GOT3 (cell line): Measurements from ENCODE around the gene FRY.

Experiments used
- DNase-seq: peaks from one replicate; lab custom pipeline; 2025; ENCODE audit warnings: mixed read lengths; lab: John Stamatoyannopoulos, UW

The FRY gene

DNA sequence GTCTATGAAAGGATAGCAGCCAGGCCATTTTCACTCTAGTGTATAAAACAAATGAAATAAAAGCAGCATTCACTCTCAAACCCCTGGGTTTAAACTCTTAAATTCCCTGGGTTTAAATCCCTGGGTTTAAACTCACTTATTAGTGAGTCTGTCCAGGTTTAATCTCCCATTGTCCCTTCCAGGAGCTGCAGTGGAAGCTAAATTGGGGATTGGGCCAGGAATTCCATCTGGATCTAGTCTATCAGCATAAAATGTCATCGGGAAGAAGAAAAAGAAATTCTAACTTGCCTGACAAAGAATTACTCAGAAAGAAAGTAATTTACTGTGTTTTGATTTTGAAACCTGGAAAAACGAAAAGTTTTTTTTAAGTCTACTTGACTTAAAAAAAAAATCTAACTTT lies 54.8 kb downstream of the FRY start:
- DNase-seq = no peak

DNA sequence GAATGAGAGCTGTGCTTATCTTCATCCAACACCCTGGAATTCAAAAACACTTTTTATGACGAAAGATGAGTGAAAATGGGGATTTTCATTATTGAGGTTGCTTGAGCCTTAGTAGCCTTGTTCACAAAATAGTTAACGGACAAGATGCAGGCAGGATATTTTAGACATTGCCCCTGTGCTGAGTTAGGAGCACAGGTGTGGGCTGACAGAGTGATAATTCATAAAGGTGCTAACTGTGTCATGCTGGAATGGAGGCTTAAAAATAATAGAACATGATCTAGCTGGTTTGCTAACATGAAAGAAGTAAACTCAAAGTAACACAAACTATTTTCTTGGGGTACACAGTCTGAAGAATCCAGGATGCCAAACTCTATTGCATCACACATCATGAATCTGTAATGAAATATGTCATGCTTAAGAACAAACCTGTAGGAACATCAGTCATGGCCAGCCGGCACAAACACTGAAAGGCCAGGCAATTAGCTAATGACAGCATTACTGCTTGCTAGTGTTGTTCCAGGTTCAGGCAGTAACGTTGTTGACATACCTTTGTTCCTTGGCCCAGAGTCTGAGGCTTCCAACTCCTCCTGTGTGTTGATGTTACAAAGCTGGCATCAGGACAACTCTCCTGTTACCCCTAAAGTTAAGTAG lies 55.3 kb downstream of the FRY start:
- no peak for DNase-seq

DNA sequence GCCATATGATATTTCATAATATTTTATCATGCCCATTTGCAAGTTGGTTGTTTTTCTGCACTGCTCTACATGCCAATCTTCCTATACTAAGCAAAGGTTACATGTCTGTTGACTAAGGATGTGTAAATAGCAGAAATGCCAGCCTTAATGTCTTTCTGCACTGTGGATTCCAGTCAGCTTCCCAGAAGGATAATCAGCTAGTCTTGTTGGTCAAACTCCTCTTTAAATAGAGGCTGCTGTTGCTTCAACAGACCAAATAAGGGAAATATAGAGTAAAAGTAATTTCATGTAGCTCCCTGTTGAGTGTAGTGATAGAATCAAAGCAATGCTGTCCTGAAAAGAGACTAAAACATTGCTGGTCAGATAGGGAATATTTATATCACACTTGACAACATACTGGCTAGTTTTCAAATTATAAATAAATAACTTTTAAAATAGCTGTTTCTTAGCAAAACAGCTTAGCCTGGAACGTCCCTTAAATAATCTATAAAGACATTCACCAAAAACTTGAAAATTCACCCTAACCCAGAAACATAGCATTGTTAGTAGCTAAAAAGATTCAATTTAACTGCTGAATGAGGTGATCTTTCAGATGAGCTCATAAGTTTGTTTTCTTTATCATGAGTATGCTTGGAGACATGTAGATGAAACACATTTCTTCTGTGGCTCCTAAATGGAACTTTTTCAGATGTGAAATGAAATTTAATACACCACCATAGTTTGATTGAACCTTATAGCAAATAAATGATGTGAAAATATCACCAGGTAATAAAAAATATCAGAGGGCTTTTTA lies 56.6 kb downstream of the FRY start:
- DNase-seq = no peak

DNA sequence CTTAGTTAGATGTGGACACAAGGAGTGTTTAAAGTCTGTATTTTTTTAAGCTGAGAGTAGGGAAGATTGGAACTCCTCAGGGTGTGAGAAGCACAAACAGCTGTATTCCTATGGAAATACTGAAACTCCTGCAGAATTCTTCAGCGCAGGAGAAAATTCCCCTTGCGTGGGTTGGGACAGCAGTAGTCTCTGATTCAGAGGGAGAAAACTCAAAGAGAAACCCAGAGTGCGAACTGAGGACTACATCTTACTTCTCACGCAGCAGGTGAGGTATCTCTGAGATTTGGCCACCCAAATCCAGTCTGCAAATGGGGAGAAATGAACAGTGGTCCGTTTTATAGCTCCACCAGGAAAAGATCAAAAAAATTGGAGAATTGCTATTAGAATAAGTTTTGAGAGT lies 60.9 kb downstream of the FRY start:
- DNase-seq = no peak

DNA sequence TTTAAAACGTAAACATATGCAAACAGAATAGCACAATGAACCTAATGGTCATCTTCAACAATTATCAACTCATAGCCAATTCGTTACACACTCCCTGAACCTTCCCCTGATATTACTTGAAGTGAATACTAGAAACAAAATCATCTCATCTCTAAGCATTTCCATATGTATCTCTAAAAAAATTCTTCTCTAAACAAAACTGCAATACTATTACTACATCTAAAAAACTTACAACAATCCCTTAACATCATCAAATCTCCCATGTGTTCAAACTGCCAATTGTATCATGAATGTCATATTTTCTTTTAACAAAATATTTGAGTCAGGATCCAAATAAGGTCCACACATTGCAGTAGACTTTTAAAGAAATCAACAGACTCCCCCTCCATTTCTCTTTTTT lies 61.4 kb downstream of the FRY start:
- DNase-seq = no peak

DNA sequence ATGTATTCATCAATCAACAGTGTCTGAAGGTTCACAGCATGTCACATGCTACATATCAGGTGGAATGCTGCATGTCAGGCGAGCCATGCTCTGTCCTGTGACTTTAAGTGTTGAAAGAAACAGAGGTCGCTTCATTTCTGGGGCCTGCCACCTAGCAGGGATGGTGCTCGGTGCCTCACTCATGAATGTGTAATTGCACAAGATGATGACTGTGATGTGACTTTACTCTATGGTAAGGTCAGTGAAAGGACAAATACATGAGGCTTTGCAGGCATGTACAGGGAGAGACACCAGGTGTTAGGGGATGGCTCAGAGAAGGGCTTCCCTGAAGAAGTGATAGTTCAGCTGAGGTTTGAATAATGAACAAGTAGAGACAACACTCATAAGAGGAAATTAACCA lies 66.7 kb downstream of the FRY start:
- no peak for DNase-seq

DNA sequence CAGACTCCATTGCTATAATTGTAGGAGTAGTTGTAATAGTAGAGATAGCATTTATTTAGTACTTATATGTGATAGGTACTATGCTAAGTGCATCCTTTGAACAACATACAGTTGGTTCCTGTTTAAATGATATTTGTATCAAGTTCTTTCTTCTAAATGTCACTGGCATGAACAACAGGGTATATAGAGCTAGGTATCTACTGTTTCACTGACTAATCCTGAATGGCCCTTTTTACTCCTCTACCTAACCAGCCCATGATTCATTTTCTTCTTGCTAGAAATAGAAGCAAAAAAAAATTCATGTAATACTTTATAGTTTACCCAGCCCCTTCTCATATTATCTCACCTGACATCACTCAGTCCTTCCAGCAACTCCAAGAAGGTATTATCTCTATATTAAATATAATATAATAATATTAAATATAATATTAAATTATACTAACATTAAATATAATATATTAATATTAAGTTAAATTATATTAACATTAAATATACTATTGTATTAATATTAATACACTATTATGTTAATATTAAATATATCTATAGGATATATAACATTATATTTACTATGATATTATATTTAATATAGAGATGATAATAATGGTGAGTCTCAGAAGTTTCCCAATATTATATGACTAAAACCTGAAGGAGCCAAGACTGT lies 74.2 kb downstream of the FRY start:
- no peak for DNase-seq

DNA sequence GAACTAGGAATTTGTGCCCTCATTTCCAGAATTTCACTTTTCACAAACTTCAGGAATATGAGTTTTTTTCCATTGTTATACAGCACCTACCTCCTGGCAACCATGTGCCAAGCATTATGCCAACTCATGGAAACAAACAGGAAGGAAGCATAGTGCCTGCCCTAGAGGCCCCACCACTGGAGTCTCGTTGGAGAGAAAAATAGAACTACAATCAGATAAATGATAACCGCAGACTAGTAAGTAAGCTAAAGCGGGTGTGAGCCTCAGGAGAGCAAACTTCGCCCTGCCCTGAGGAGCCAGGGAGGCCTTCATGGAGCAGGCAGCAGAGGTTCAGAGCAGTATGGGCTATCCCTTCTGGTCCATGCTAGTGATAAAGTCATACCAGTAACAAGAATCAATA lies 75.9 kb downstream of the FRY start:
- DNase-seq = no peak

DNA sequence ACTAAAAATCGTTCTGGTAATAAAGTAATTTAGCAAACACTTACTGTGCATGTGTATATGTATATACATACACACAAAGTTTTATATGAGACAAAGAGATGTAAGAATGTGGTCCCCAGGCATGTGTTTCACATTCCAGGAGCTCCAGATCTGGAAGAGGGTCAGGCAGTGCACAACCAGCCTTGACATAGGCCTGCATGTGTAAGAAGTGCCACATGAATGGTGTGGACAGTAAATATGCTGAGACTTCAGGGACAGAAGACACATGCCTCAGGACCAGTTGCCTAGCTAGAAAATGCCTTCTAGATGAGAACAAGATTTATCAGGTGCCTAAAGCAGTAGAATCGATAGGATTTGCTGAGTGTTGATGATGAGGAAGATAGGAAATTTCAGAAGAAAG lies 76.4 kb downstream of the FRY start:
- DNase-seq = no peak

DNA sequence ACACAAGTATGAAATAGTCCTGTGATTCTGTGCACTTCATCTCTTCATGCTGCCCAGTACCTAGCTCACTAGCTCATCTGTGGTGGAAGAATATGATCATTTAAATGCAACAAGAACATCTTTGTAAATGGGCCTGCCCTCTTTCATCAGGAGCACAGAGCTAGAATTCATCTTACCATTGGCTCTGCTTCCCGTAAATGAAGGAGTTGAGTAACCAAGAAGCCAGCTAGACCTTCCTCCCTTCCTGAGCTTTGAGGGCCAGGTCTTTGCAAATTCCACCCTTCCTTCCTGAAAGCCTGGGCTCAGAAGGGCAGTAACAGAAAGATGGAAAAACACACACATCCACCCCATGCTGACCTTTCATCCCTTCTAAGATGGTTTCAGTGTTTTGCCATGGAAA lies 82.0 kb downstream of the FRY start:
- DNase-seq = no peak

DNA sequence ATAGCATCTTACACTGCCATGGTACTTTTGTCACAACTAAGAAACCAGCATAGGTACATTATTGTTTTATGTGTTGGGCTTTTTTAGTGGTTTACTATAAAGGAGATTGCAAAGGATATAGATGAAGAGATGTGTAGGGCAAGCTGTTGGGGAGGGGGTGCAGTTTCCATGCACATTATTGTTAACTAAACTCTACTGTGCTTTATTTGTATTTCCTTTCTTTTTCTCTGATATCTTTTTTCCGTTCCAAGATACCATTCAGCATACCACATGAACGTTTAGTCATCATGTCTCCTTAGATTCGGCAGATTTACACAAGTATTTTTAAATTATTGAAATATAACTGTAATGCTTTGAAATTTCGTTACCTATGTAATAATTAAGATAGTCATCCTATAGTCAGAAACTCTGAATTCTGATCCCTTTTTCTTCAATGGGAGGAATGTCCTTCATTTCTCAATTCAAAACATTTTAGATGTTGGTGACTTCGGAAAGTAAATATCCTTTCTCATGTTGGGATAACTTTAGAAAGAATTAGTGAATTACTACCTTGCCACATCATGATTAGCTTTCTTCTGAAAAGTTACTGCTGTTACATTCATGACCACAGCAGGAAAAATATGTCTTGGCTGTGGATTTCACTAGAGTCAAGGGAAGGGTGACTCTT lies 82.8 kb downstream of the FRY start:
- DNase-seq = no peak

DNA sequence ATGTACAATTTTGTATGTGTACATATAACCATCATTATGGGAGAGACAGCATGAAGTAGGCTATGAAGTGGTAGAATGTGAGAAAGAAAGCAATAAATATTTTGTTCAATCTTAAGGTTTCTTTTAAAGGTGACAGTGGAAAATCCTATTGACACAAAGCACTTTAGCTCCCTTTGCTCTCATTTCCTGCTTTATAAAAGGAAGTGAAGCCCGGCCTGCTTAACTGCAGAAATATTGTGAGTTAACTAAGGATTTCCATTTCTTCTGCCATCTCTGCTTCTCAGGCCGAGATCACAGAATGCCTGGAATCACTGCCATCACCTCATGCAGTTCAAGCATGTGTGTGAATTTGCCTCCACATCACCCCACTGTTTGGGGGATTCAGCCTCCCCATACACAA lies 83.5 kb downstream of the FRY start:
- no peak for DNase-seq

DNA sequence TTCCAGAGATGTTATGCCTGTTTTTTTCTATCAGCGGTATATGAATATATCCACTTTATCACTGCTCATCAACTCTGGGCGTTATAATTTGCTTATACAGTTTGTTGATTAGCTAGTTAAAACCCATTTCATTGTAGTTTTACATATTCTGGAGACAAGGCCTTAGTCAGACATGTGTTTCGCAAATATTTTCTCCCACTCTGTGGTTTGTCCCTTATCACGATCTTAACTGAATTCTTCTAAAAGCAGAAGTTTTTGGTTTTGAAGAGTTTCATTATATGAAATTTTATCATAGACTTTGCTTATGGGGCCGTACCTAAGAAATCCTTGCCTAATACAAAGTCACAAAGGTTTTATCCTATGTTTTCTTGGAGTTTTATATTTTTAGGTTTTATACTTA lies 84.6 kb downstream of the FRY start:
- no peak for DNase-seq

DNA sequence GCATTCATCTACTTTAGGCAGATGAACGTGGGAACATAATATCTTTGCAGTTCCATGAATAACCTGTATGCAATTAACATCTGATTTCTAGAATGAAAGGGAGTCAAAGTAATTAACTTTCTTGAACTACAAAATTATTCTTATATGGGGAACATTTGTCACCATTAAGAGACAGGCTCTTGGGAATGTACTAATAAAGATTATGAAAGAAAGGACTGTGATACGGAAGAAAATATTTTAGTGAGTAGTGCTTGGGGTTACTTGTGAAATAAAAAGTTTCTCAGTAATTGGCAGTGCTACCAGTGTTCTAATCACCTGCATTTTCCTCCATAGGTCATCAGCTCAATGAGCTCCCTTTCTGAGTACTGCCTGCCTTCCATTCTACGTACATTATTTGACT lies 85.4 kb downstream of the FRY start:
- no peak for DNase-seq

DNA sequence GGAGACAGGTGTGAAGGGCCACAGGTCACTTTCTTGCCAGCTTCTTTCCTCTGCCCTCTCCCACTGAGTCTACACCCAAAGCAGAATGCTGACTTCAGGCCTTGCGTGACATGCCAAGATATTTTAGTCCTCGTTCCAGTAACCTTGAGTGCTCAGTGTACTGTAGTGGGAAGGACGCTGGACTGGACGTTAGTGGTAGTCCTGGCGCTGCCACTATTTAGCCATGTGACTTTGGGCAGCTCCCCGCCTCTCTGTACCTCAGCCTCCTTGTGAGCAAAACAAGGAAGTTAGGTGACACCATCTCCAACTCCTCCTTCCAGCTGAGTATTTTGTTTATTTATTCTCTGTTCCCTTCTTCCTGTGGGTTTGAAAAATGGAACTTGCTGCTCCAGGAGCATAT lies 86.1 kb downstream of the FRY start:
- DNase-seq = no peak

DNA sequence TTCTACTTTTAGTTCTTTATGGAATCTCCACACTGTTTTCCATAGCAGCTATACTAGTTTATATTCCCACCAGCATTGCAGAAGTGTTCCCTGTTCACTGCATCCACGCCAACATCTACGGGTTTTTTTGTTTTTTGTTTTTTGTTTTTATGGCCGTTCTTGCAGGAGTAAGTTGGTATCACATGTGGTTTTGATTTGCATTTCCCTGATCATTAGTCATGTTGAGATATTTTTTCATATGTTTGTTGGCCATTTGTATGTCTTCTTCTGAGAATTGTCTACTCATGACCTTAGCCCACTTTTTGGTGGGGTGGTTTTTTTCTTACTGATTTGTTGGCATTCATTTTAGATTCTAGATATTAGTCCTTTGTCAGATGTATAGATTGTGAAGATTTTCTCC lies 89.7 kb downstream of the FRY start:
- no peak for DNase-seq

DNA sequence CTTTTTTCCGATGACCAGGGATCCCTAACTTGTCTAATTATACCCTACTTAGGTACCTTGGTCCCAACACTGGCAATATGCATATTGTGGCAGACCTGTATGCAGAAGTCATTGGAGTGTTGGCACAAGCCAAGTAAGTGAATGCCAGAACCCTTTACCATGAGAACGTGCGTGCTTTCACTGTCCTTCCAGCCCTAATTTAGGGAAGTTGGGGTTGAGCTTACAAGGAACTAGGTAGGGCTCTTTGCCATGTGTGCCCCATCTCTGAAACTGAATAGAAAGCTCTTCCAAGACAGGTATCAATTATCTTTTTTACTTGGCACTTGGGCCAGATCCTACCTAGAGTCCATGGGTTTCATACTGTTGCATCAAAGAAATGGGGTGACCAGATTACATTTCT lies 93.2 kb downstream of the FRY start:
- no peak for DNase-seq

DNA sequence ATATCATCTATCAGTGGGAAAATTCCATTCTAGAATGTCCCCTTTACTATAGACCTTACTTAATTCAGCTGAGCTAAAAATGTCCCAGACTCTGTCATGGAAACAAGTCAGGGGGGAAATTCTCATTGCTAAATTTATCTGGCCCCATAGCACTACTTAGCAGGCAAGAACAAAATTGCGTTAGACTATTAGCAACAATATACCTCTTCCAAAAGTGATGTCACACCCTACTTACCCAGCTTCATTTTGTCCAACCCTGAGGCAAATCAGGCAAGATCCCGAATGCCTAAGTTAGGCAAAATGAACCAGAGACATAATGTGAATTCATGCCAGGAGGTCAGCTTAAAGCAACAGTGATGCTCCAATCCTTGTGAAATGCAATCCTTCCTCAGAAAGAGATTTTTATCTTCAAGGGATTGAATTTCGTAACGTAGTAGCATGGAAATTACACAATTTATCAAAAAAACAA lies 93.7 kb downstream of the FRY start:
- no peak for DNase-seq

DNA sequence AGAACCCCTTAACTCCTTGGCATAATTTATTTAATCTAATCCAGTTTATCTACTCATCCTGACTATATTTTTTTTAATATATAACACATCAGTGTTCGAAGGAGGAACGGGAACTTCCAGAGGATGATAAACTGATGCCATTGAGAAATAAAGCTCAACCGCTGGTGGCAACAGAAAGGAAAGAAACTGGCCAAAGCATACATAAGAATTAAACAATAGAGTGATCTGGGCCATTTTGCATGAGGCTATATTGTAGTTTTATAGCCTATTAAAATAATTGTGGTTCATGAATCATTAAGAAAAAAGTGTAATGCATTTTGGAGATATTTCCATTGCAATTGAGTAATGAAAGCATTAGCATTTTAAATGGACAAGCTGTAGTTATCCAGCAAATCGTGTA lies 94.2 kb downstream of the FRY start:
- DNase-seq = no peak

DNA sequence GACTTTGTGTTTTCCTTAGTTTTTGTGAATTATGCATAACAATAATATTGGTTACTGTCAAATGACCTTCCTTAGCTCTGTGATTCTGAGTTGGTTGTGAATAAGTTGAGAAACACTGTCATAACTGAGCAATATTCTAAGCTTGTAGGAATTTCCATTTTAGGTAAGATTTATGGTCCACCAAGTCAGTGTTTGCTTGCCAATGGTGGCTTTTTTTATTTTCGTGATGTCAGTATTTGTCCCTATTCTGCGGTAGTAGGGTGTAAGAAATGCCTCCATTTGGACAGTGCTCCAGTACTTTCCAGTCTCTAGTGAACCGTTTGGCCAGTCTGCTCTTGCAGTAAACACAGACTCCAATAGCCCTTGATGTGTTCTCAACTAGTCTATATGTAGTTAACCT lies 94.7 kb downstream of the FRY start:
- no peak for DNase-seq

DNA sequence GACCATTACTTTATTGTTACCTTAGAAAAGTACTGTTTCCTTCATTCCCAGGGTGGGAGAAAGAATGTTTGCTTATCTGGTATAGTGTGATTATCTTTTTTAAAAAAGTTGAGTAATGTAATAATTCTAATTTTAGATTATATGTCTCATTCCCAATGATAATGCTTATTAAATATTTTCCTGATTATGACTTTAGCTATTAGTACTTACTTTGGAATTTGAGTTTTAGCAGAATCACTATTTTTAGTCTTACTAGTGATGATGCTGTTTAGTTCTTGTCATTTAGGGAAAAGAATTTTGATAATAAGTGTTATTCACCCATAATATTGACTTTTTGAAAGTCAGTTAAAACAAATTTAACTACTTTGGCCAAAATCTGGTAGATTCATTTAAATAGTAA lies 95.2 kb downstream of the FRY start:
- DNase-seq = no peak

DNA sequence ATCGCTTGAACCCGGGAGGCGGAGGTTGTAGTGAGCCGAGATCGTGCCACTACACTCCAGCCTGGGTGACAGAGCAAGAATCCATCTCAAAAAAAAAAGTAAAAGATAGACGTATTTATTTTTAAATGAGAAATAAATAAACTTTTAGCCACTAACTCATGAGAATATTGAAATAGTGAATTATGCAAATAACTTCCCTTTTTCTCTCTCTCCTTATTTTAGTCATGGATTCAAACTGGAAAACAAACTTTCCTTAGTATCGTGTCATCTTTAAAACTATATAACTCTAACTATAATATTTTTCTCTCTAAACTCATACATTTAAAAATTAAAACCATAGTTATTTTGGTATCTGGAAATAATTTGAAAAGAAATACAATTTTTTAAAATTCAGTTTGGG lies 96.1 kb downstream of the FRY start:
- no peak for DNase-seq
